Stimulated activated naive CD8-positive, alpha-beta T cell treated with anti-CD3 and anti-CD28 coated beads, Interleukin-15, Interleukin-2, amounts not matched to agents 100 U/mL and 50 U/mL, for 24 hours (primary cell): ENCODE data around the gene USP44.
A peak's percentile ranks its signal among the peaks of the same experiment; 100 is the strongest.

ENCODE experiments used
- ATAC-seq: fragments of 150-1000 bp; cut with Tn5 transposase; one replicate; pipeline ENCODE4 v1.10.0; 2021
- DNase-seq: peaks from one replicate; pipeline ENCODE4 v3.0.0; 2021

Gene USP44

DNA sequence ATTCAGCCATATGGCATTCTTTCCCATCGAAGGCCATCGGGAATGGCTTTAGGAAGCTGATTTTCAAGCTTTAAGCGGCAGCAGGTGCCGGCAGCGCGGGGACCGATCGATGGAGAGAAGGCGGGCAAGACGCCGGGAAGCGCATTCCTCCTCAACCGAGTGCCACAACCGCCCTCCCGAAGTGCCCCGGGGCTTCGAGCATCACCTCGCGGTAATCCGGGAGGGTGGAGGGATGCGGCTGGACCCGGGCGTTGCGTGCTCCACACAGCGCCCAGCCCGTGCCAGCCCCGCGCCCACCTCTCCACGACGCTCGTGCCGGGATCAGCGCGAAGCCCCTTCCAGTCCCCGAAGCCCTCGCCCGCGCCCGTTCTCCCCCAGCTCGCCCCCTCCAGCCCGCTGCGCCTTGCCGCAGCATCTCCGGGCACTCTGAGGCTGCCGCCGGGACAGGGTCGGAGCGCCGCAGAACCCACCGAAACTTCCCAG, 3.2 kb downstream of the USP44 start:
- peak; percentile 53 for DNase-seq

GRCh38 chr12:95547522-95548055, 3.7 kb downstream of the USP44 start:
- no peak for ATAC-seq
- no peak for DNase-seq

More for the DNA sequence above, 3.2 kb downstream of the USP44 start:
- ATAC-seq, result peak; percentile 42

- ATAC-seq, result no peak
- no peak for DNase-seq
Measured at GRCh38 chr12:95546491-95546813, 4.8 kb downstream of the USP44 start.

- no peak for ATAC-seq
- DNase-seq, result no peak
Measured at GRCh38 chr12:95545731-95546490, 5.4 kb downstream of the USP44 start.

GRCh38 chr12:95545303-95545702, 6.0 kb downstream of the USP44 start:
- no peak for ATAC-seq
- DNase-seq, result no peak

DNA sequence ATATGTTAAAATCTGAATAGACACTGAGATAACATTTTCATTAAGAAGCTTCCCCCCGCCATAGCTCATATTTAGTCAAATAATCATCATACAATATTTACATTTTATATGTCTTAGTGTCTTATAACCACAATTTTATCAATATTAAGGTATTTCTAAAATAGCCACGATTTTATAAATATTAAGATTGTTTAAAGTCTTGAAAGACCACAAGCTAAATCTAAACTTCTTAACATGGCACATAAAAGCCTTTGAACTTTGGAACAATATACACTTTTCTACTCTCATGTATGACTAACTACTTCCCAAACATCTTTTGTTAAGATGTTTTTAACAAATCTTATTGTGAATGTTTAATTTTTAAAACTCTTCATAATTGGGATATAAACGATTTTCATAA, 6.5 kb downstream of the USP44 start:
- no peak for DNase-seq
- ATAC-seq, result no peak

DNA sequence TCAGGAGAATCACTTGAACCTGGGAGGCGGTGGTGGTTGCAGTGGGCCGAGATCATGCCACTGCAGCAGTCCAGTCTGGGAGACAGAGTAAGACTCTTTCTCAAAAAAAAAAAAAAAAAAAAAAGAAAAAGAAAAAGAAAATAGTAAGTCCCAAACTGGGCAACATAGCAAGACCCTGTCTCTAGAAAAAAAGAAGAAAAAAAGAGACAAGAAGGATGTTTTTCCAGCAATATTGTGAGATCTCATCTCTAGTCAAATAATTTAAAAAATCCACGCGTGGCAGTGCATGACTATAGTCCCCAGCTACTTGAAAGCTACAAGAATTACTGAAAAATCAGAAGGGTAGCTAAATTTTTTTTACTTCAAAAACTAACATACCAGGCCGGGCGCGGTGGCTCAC, 8.0 kb downstream of the USP44 start:
- ATAC-seq, result no peak
- DNase-seq, result no peak

- ATAC-seq (no peak), DNase-seq (no peak)
Measured at GRCh38 chr12:95541436-95541835, 9.8 kb downstream of the USP44 start.

GRCh38 chr12:95538656-95539055, 12.6 kb downstream of the USP44 start:
- DNase-seq, result no peak

DNA sequence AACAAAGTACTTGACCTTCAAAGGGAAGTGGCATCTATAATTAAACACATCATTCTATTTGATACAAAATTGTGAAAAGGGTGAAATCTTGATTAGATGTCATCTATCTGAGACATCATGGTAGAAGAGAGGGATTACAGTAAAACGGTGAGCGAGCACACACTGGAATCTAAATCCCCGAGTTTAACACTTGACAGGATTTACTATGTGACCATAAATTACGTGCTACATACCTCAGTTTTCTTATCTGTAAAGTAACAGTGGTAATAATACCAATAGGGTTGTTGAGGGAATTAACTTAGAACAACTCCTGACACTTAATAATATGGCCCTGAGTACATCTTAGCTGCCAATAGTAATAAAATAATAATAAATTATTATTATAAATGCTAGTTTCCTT, 13.3 kb downstream of the USP44 start:
- DNase-seq (no peak), ATAC-seq (no peak)

More at GRCh38 chr12:95538656-95539055, 12.6 kb downstream of the USP44 start:
- no peak for ATAC-seq

GRCh38 chr12:95533985-95534384, 17.3 kb downstream of the USP44 start:
- ATAC-seq (no peak), DNase-seq (no peak)

GRCh38 chr12:95532851-95533250, 18.4 kb downstream of the USP44 start:
- DNase-seq, result peak; percentile 30

GRCh38 chr12:95529693-95530225, 21.5 kb downstream of the USP44 start:
- no peak for ATAC-seq
- DNase-seq, result no peak

More at GRCh38 chr12:95532851-95533250, 18.4 kb downstream of the USP44 start:
- peak; percentile 88 for ATAC-seq

DNA sequence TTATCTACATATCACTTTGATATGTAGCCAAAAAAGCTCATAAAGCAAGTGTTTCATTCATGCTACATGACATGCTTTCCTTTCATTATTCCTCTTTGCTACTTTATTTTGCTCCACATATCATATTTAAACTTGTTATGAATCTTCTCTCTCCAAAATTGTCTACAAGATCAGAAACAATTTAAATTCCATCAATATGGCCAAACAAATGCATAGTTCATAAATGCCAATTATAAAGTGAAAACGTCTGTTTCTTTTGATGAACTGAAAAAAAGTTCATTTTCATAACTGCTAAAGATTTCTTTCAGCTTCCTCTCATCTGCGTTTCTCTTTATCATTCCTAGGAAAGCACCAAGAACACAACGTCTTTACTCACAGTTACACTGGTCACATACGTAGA, 22.8 kb downstream of the USP44 start:
- ATAC-seq, result no peak
- no peak for DNase-seq

DNA sequence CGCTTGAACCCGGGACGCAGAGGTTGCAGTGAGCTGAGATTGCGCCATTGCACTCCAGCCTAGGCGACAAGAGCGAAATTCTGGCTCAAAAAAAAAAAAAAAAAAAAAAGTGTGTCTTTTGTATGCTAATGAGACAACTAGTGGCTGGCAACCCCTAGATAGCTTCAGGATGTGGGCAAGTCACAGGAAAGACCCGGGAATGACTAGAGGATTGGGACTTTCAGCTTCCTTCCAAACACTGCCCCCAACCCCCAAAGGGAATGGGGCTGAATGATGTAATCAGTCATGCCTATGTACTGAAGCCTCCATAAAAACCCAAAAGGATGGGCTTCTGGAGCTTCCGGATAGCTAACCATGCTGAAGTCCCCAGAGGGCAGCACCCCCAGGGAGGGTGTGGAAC, 28.6 kb downstream of the USP44 start:
- ATAC-seq (no peak), DNase-seq (no peak)

DNA sequence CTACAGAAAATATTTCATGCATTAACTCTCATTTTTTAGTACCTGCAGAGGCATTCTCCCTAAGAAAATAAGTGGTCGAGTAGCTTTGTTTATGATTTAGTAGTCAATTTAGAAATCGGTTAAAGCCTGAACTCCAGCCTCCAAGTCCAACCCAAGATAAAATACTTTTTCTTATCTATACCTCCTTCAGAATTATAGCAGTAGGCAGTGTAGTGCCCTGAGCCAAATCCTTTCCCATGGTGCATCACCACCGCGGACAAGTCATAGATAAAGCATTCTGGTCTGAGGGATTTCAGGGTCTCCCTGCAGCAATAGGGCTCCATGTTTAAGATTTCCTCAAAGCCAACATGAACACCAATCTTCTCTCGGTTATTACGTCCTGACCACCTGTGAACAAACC, 30.5 kb downstream of the USP44 start:
- ATAC-seq (no peak), DNase-seq (no peak)

- DNase-seq (no peak), ATAC-seq (no peak)
Measured at GRCh38 chr12:95518944-95519343, 32.3 kb downstream of the USP44 start.

DNA sequence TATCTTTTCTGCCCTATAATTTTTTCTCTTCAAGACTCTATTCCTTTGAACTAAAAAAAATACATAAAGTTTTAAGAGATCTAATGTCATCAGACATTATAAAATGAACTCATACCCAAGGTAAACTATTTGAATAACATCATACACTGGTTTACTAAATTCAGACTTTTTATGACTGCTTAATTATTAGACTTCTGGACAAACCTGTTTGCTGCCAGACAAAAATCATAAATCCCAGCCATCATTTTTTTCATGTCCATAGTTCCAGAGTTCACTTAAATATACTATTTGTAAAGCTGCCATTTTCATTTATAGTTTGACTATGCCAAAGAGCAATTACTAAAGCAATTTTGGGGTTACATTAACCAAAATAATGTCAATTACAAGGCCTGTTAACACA, 34.0 kb downstream of the USP44 start:
- ATAC-seq (no peak), DNase-seq (no peak)

DNA sequence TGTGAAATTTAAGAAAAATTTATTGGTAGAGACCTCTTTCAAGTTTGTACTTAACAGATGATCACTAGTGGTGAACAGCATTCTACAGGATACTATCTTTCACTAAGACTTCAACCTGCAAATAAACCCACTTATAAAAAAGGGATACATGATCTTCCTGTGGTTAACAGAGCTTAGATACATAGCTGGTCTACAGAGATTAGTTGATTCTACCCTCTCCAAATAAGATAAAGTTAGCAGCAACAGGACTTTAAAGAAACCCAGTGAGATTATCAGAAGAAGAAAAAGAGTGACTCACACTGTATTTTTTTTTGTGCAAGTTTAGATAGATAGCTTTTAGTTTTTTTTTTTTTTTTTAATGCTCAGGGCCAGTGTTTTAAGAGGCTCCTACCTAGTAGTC, 34.5 kb downstream of the USP44 start:
- DNase-seq (no peak), ATAC-seq (no peak)

- ATAC-seq (no peak), DNase-seq (no peak)
Measured at GRCh38 chr12:95515197-95515596, 36.1 kb downstream of the USP44 start.

- ATAC-seq, result no peak
- DNase-seq, result no peak
Measured at GRCh38 chr12:95513599-95513998, 37.7 kb downstream of the USP44 start.

GRCh38 chr12:95511977-95512376, 39.3 kb downstream of the USP44 start:
- ATAC-seq, result no peak

GRCh38 chr12:95509300-95509699, 42.0 kb downstream of the USP44 start:
- ATAC-seq, result no peak
- no peak for DNase-seq

More at GRCh38 chr12:95511977-95512376, 39.3 kb downstream of the USP44 start:
- no peak for DNase-seq
